ENCODE results near the gene S100A9.

The S100A9 gene

GRCh38 chr1:153361480-153362109, 3.9 kb downstream of the S100A9 start:
- DNase-seq: no peak

- no peak for DNase-seq
These were observed 4.6 kb downstream of the S100A9 start for GRCh38 chr1:153362187-153362775.

- no peak for DNase-seq
These were observed 6.0 kb downstream of the S100A9 start for GRCh38 chr1:153363641-153364040.

- DNase-seq: no peak
These were observed 6.5 kb downstream of the S100A9 start for GRCh38 chr1:153364156-153364555.

GRCh38 chr1:153364766-153365666, 7.4 kb downstream of the S100A9 start:
- DNase-seq: no peak

- DNase-seq: no peak
These were observed 8.0 kb downstream of the S100A9 start for GRCh38 chr1:153365696-153366095.

- DNase-seq: no peak
These were observed 8.6 kb downstream of the S100A9 start for GRCh38 chr1:153366261-153366660.

GRCh38 chr1:153367090-153367489, 9.4 kb downstream of the S100A9 start:
- DNase-seq: no peak

GRCh38 chr1:153368495-153368894, 10.8 kb downstream of the S100A9 start:
- no peak for DNase-seq

GRCh38 chr1:153370146-153370545, 12.5 kb downstream of the S100A9 start:
- DNase-seq: no peak

GRCh38 chr1:153371231-153371630, 13.6 kb downstream of the S100A9 start:
- no peak for DNase-seq

GRCh38 chr1:153372571-153372970, 14.9 kb downstream of the S100A9 start:
- no peak for DNase-seq

GRCh38 chr1:153374071-153374470, 16.4 kb downstream of the S100A9 start:
- no peak for DNase-seq

GRCh38 chr1:153375511-153375910, 17.9 kb downstream of the S100A9 start, which contains the start of gene S100A12:
TSS of gene S100A12 (minus strand) at chr1:153375621. CDS start at chr1:153374592, 1,029 bp downstream.
- no peak for DNase-seq

- no peak for DNase-seq
These were observed 21.9 kb downstream of the S100A9 start for GRCh38 chr1:153379591-153379990.

- no peak for DNase-seq
These were observed 23.1 kb downstream of the S100A9 start for GRCh38 chr1:153380711-153381110.

GRCh38 chr1:153384958-153385580, 27.4 kb downstream of the S100A9 start:
- DNase-seq: no peak

- no peak for DNase-seq
These were observed 28.8 kb downstream of the S100A9 start for GRCh38 chr1:153386500-153386901.

GRCh38 chr1:153387001-153387400, 29.3 kb downstream of the S100A9 start:
- DNase-seq: no peak

GRCh38 chr1:153387785-153388184, 30.1 kb downstream of the S100A9 start:
- no peak for DNase-seq

- no peak for DNase-seq
These were observed 31.7 kb downstream of the S100A9 start for GRCh38 chr1:153389401-153389800.

GRCh38 chr1:153389973-153390879, 32.6 kb downstream of the S100A9 start:
- DNase-seq: no peak
